ENCODE data around the gene STIP1. TPM values are rescaled to one million over a fixed set of nuclear protein-coding genes. Genes with fewer than 3 reads are reported as not detected.

The STIP1 gene
- total RNA-seq, 1 donor from 2014 or later, result 69.9 TPM

DNA sequence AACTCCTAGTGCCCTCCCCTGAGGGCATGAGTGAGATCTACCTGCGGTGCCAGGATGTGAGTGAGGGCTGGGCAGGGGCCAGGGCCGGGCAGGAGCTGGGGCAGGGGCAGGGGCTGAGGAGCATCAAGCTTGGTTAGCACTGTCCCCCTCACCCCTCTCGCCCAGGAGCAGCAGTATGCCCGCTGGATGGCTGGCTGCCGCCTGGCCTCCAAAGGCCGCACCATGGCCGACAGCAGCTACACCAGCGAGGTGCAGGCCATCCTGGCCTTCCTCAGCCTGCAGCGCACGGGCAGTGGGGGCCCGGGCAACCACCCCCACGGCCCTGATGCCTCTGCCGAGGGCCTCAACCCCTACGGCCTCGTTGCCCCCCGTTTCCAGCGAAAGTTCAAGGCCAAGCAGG is 34.3 kb downstream of the STIP1 start:
- H3K9ac ChIP-seq (ENCODE audit: low read depth in 1 of 3, low read length in 3 of 3), result peak overlapping the region in 1 of 3 donors; percentile 54
- H3K27ac ChIP-seq (ENCODE audit: low read depth, low read length), result no peak overlapping the region
- peaks cover 8 to 15% (median 15%) of the 10 kb centered on the region in 3 donors for H3K36me3 ChIP-seq (ENCODE audit: control insufficient read depth in 3 of 3, insufficient read depth in 3 of 3, low read length in 3 of 3)
- peaks cover 43 to 44% (median 43%) of the 10 kb centered on the region in 3 donors for H3K4me1 ChIP-seq (ENCODE audit: control insufficient read depth in 3 of 3, insufficient read depth in 3 of 3, low read length in 3 of 3)
- H3K27me3 ChIP-seq (ENCODE audit: control insufficient read depth in 3 of 3, insufficient read depth in 3 of 3, low read length in 3 of 3), result no peaks in the 10 kb centered on the region
- no peak overlapping the region for H3K4me3 ChIP-seq (ENCODE audit: low read length in 3 of 3)
- no peaks in the 10 kb centered on the region for H3K9me3 ChIP-seq (ENCODE audit: control insufficient read depth in 3 of 3, low read length in 3 of 3)

DNA sequence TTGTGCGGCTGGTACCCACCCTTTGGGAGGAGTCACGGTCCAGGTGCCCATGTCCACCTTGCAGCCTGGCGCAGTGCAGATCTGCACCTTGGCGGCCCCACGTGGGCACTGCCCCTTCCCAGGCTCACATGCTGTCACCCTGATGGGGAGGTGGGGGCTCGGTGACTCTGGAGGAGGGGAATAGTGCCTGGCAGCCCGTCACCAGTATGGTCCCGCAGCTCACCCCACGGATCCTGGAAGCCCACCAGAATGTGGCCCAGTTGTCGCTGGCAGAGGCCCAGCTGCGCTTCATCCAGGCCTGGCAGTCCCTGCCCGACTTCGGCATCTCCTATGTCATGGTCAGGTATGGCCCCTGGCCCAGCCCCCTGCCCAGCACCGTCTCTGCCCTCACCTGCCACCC is 34.8 kb downstream of the STIP1 start:
- no peaks in the 10 kb centered on the region for H3K9me3 ChIP-seq (ENCODE audit: control insufficient read depth in 3 of 3, low read length in 3 of 3)
- H3K27ac ChIP-seq (ENCODE audit: low read depth, low read length), result no peak overlapping the region
- H3K4me1 ChIP-seq (ENCODE audit: control insufficient read depth in 3 of 3, insufficient read depth in 3 of 3, low read length in 3 of 3), result peaks cover 48% of the 10 kb centered on the region in 3 donors
- H3K27me3 ChIP-seq (ENCODE audit: control insufficient read depth in 3 of 3, insufficient read depth in 3 of 3, low read length in 3 of 3), result no peaks in the 10 kb centered on the region
- no peak overlapping the region for H3K4me3 ChIP-seq (ENCODE audit: low read length in 3 of 3)
- peaks cover 8 to 15% (median 15%) of the 10 kb centered on the region in 3 donors for H3K36me3 ChIP-seq (ENCODE audit: control insufficient read depth in 3 of 3, insufficient read depth in 3 of 3, low read length in 3 of 3)
- peak overlapping the region in 2 of 3 donors; percentile 27 to 54 for H3K9ac ChIP-seq (ENCODE audit: low read depth in 1 of 3, low read length in 3 of 3)

GRCh38 chr11:64222651-64223000 is 36.7 kb downstream of the STIP1 start:
- Histone ChIP-seq H3K27me3 (ENCODE audit: control insufficient read depth in 3 of 3, insufficient read depth in 3 of 3, low read length in 3 of 3) (no peaks in the 10 kb centered on the region), H3K4me1 (ENCODE audit: control insufficient read depth in 3 of 3, insufficient read depth in 3 of 3, low read length in 3 of 3) (peaks cover 59 to 65% (median 62%) of the 10 kb centered on the region in 3 donors), H3K27ac (ENCODE audit: low read depth, low read length) (peak overlapping the region; percentile 65), H3K4me3 (ENCODE audit: low read length in 3 of 3) (peak overlapping the region in 2 of 3 donors; percentile 20 to 29), H3K36me3 (ENCODE audit: control insufficient read depth in 3 of 3, insufficient read depth in 3 of 3, low read length in 3 of 3) (peaks cover 8 to 17% (median 15%) of the 10 kb centered on the region in 3 donors), H3K9ac (ENCODE audit: low read depth in 1 of 3, low read length in 3 of 3) (peak overlapping the region in 2 of 3 donors; percentile 6 to 54), H3K9me3 (ENCODE audit: control insufficient read depth in 3 of 3, low read length in 3 of 3) (no peaks in the 10 kb centered on the region)

DNA sequence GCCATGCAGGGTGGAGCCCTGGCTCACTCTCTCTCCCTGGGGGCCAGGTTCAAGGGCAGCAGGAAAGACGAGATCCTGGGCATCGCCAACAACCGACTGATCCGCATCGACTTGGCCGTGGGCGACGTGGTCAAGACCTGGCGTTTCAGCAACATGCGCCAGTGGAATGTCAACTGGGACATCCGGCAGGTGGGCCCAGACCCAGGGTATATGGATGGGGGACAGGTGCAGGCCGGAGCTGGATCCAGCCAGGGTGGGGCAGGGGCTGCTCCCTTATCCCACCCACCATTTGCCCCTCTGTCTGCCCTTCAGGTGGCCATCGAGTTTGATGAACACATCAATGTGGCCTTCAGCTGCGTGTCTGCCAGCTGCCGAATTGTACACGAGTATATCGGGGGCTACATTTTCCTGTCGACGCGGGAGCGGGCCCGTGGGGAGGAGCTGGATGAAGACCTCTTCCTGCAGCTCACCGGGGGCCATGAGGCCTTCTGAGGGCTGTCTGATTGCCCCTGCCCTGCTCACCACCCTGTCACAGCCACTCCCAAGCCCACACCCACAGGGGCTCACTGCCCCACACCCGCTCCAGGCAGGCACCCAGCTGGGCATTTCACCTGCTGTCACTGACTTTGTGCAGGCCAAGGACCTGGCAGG is 37.2 kb downstream of the STIP1 start:
- Histone ChIP-seq H3K9me3 (ENCODE audit: control insufficient read depth in 3 of 3, low read length in 3 of 3) (no peaks in the 10 kb centered on the region), H3K36me3 (ENCODE audit: control insufficient read depth in 3 of 3, insufficient read depth in 3 of 3, low read length in 3 of 3) (peaks cover 8 to 17% (median 15%) of the 10 kb centered on the region in 3 donors), H3K4me1 (ENCODE audit: control insufficient read depth in 3 of 3, insufficient read depth in 3 of 3, low read length in 3 of 3) (peaks cover 60 to 66% (median 63%) of the 10 kb centered on the region in 3 donors), H3K9ac (ENCODE audit: low read depth in 1 of 3, low read length in 3 of 3) (peak overlapping the region; percentile 43 to 68 (median 45)), H3K27me3 (ENCODE audit: control insufficient read depth in 3 of 3, insufficient read depth in 3 of 3, low read length in 3 of 3) (no peaks in the 10 kb centered on the region), H3K27ac (ENCODE audit: low read depth, low read length) (peak overlapping the region; percentile 65), H3K4me3 (ENCODE audit: low read length in 3 of 3) (peak overlapping the region in 2 of 3 donors; percentile 13 to 20)

DNA sequence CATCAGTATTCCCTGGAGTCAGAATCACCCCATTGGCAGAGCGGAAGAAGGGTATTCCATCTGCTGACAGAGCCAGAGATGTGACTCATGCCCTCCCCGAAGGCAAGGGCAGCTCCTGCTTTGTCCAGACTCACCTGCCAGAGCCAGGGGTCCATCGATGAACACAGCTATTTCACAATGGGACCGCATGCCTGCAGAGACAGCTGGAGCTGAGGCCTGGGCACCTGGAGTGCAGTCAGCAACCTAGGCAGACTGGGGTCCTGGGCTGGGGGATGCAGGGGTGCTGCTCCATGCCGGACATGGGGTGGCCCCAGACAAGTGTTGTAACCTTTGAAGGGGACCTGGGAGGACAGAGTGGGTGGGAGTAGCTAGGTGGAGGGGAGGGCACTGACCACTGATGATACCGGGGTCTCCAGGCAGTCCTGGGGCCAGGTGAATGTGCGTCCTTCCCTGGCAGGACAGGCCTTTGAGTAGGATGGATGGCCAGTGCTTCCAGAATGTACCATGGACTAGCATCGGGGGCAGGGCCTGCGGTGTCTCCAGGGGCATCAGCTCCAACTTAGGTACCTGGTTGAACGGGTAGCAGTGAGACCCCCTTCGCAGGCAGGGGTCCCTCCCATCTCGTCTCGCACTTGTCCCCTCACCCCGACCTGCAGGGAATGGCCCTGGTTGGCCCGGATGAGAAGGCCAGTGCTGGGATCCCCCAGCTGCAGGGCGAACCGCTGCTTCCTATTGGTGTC is 38.4 kb downstream of the STIP1 start:
- H3K27ac ChIP-seq (ENCODE audit: low read depth, low read length), result peak overlapping the region; percentile 33
- H3K4me3 ChIP-seq (ENCODE audit: low read length in 3 of 3), result peak overlapping the region in 2 of 3 donors; percentile 95 to 97
- peaks cover 8 to 17% (median 15%) of the 10 kb centered on the region in 3 donors for H3K36me3 ChIP-seq (ENCODE audit: control insufficient read depth in 3 of 3, insufficient read depth in 3 of 3, low read length in 3 of 3)
- no peaks in the 10 kb centered on the region for H3K9me3 ChIP-seq (ENCODE audit: control insufficient read depth in 3 of 3, low read length in 3 of 3)
- peaks cover 57 to 67% (median 62%) of the 10 kb centered on the region in 3 donors for H3K4me1 ChIP-seq (ENCODE audit: control insufficient read depth in 3 of 3, insufficient read depth in 3 of 3, low read length in 3 of 3)
- peak overlapping the region; percentile 51 to 99 (median 99) for H3K9ac ChIP-seq (ENCODE audit: low read depth in 1 of 3, low read length in 3 of 3)
- no peaks in the 10 kb centered on the region for H3K27me3 ChIP-seq (ENCODE audit: control insufficient read depth in 3 of 3, insufficient read depth in 3 of 3, low read length in 3 of 3)

DNA sequence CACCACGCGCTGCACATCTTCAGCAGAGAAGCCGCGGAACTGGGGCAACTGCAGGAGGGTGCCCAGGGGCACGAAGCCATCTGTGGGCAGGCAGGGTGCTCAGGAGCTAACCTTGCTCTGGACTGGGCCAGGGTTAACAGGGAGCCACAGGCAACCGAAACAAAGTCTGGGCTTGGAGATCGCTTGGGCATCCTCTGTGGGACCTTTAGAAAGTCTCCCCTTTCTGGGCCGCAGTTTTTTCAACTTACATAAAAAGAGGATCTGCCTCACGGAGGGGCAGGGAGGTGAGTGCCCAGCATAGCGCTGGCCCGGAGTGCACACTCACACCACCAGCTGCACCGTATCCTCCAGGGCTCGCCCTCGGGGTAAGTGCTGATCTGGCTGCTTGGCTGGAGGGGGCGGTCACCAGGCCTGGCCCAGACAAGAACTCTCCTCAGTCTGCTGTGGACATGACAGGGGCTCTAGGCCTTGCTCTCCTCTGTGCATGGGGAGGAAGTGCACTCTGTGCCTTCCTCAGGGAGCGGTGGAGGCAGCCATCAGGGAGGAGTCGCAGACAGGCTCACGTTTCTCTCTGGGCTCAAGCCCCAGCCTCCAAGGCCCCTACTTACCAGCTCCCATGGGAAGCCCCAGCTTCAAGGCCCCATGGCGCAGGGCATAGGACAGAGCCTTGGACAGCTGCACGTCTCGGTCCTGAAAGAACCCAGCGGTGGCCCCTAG is 39.1 kb downstream of the STIP1 start:
- Histone ChIP-seq H3K27me3 (ENCODE audit: control insufficient read depth in 3 of 3, insufficient read depth in 3 of 3, low read length in 3 of 3) (no peaks in the 10 kb centered on the region), H3K9me3 (ENCODE audit: control insufficient read depth in 3 of 3, low read length in 3 of 3) (no peaks in the 10 kb centered on the region), H3K4me3 (ENCODE audit: low read length in 3 of 3) (peak overlapping the region; percentile 90 to 97 (median 95)), H3K27ac (ENCODE audit: low read depth, low read length) (peak overlapping the region; percentile 95), H3K9ac (ENCODE audit: low read depth in 1 of 3, low read length in 3 of 3) (peak overlapping the region; percentile 98 to 99 (median 99)), H3K4me1 (ENCODE audit: control insufficient read depth in 3 of 3, insufficient read depth in 3 of 3, low read length in 3 of 3) (peaks cover 64 to 73% (median 69%) of the 10 kb centered on the region in 3 donors), H3K36me3 (ENCODE audit: control insufficient read depth in 3 of 3, insufficient read depth in 3 of 3, low read length in 3 of 3) (peaks cover 8 to 17% (median 14%) of the 10 kb centered on the region in 3 donors)

GRCh38 chr11:64225608-64226506 is 39.9 kb downstream of the STIP1 start, which contains the start of the genes NUDT22 and TRPT1:
NUDT22 (plus strand) TSS chr11:64226274; CDS start chr11:64226653, 379 bp downstream.
TRPT1 (minus strand) TSS chr11:64226186; CDS start chr11:64225860, 326 bp downstream.
- Histone ChIP-seq H3K9ac (ENCODE audit: low read depth in 1 of 3, low read length in 3 of 3) (peak within 1 kb of the TSS; percentile 98 to 99 (median 99)), H3K4me1 (ENCODE audit: control insufficient read depth in 3 of 3, insufficient read depth in 3 of 3, low read length in 3 of 3) (peaks cover 63 to 69% (median 66%) of the 10 kb centered on the region in 3 donors), H3K9me3 (ENCODE audit: control insufficient read depth in 3 of 3, low read length in 3 of 3) (no peaks in the 10 kb centered on the region), H3K4me3 (ENCODE audit: low read length in 3 of 3) (peak within 1 kb of the TSS; percentile 90 to 97 (median 95)), H3K27ac (ENCODE audit: low read depth, low read length) (peak within 1 kb of the TSS; percentile 95), H3K27me3 (ENCODE audit: control insufficient read depth in 3 of 3, insufficient read depth in 3 of 3, low read length in 3 of 3) (no peaks in the 10 kb centered on the region), H3K36me3 (ENCODE audit: control insufficient read depth in 3 of 3, insufficient read depth in 3 of 3, low read length in 3 of 3) (peaks cover 5 to 15% (median 10%) of the 10 kb centered on the region in 3 donors)

DNA sequence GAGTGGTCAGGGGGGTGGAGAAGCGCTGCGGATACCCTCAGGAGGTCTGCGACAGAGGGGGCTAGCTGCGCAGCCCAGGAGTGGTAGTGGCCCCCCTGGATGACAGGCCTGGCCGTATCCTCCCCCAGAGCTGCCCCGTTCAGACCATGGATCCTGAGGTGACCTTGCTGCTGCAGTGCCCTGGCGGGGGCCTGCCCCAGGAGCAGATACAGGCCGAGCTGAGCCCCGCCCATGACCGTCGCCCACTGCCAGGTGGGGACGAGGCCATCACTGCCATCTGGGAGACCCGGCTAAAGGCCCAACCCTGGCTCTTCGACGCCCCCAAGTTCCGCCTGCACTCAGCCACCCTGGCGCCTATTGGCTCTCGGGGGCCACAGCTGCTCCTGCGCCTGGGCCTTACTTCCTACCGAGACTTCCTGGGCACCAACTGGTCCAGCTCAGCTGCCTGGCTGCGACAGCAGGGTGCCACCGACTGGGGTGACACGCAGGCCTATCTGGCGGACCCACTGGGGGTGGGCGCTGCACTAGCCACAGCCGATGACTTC is 40.6 kb downstream of the STIP1 start:
- Histone ChIP-seq H3K9ac (ENCODE audit: low read depth in 1 of 3, low read length in 3 of 3) (peak overlapping the region; percentile 98 to 99 (median 99)), H3K27ac (ENCODE audit: low read depth, low read length) (peak overlapping the region; percentile 95), H3K36me3 (ENCODE audit: control insufficient read depth in 3 of 3, insufficient read depth in 3 of 3, low read length in 3 of 3) (peaks cover 0 to 11% (median 10%) of the 10 kb centered on the region in 3 donors), H3K4me3 (ENCODE audit: low read length in 3 of 3) (peak overlapping the region; percentile 90 to 97 (median 95)), H3K9me3 (ENCODE audit: control insufficient read depth in 3 of 3, low read length in 3 of 3) (no peaks in the 10 kb centered on the region), H3K4me1 (ENCODE audit: control insufficient read depth in 3 of 3, insufficient read depth in 3 of 3, low read length in 3 of 3) (peaks cover 62 to 64% (median 64%) of the 10 kb centered on the region in 3 donors), H3K27me3 (ENCODE audit: control insufficient read depth in 3 of 3, insufficient read depth in 3 of 3, low read length in 3 of 3) (no peaks in the 10 kb centered on the region)

All from skeletal muscle tissue (tissue), 4 donors.